HG02884 (cell line): ENCODE data around the gene CLCN6.

Experiments
- ATAC-seq: cut with Tn5 transposase; IDR thresholded peaks from one replicate; pipeline ENCODE4 v1.9.1; 2021; ENCODE audit warnings: mild to moderate bottlenecking, moderate library complexity; ENCODE audit not compliant: unreplicated experiment

The CLCN6 gene

DNA sequence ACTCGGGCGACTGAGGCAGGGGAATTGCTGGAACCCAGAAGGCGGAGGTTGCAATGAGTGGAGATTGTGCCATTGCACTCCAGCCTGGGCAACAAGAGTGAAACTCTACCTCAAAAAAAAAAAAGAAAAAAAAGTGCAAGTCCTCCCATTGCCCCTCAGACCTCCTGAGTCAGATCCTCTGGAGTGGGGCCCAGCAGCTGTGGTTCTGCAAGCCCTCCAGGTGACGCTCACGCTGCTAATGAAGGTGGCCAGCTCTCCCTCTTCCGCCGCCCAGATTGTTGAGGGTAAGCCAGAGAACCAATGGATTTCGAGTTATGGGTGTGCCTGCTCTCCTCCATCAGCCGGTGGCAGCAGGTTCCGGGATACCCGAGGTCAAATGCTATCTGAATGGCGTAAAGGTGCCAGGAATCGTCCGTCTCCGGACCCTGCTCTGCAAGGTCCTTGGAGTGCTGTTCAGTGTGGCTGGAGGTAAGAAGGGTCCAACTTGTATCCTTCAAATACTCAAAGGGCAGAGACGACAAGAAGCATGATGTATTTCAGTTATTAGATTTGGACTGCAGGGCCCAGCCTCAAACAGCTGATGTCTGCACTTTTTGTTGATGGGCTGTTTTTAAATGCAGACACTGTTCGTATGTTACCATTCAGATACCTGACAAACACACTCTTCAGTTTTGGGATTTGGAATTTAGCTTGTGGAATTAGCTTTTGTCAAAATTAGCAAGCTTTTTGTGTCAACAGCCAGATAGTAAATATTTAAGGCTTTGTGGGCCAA lies 17.6 kb downstream of the CLCN6 start:
- no peak for ATAC-seq

DNA sequence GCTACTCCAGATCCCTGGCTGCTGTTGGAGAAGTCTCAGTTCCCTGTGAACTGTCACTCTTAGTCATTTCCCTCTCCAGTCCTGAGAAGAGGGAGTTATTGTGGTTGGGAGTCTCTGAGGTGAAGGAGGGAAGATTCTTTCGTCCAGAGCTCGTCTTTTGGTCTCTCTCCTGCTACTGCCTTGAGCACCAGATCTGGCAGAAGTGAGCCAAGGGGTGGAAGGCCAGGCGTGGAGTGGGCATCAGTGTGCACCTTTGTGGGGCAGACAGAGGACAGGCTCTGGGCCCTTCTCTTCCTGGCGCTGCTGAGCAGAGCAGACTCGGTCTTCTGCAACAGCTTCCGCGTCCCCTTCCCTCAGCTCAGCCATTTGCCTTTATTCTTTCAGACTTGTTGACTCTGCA lies 19.1 kb downstream of the CLCN6 start:
- ATAC-seq, result no peak

DNA sequence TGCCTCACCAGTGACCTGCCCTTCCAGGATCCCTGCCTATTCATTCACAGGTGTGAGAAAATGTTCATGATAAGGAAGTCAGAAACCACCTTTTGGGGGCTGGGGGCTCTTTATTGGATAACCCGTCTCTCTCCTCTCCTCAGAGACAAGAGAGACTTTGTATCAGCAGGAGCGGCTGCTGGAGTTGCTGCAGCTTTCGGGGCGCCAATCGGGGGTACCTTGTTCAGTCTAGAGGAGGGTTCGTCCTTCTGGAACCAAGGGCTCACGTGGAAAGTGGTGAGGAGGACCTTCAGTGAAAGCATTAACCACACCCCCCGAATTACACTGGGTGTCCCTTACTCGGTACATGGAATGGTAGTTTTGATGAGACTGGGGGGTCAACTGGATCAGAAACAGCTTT lies 21.0 kb downstream of the CLCN6 start:
- ATAC-seq, result no peak

DNA sequence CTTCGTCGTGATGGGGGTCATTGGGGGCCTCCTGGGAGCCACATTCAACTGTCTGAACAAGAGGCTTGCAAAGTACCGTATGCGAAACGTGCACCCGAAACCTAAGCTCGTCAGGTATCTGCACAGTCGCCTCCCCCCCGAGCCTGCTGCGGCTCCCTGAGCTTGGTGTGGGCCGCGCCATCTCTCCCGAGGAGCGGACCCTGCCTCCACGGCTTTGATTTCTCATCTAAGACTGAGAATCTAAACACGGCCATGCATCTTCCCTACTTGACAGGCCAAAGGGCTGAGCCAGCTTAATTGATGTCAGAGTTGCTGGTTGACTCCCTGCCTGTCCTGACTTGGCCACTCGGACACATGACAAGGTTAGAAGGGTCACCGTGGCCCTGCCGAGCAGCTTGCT lies 22.5 kb downstream of the CLCN6 start:
- ATAC-seq, result no peak

DNA sequence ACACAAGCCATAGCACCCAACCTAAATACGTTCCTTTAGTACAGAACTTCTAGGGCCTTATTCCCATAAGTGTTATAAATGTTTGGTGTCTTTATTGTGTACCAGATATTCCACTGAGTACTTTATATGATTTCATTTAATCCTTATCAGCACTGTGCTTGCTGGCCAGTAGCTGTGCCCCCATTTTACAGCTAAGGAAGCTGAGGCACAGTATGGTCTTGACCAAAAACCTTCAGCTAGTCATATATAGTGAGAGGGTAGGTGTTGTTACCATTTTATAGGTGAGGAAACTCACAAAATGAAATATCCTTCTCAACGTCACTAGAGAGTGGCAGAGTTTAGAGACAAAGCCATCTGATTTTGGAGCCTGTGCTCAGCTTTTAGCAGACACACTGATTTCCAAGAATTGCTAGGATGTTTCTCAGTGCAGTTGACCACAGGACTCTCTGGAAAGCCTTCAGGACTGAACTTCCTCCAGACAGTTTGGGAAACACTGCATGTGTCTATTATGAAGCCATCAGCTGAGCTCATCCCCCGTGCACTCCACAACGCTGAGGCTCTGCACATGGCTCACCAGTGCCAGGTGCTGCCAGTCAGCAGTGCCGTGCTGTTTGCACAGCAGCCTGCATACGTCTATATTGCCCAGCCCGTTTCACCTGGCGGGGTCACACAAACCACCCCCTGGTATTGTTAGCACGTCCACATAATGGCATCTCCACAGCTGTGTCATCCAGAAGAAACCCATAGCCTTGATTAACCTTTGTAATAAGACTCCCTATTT lies 26.1 kb downstream of the CLCN6 start:
- ATAC-seq, result no peak

DNA sequence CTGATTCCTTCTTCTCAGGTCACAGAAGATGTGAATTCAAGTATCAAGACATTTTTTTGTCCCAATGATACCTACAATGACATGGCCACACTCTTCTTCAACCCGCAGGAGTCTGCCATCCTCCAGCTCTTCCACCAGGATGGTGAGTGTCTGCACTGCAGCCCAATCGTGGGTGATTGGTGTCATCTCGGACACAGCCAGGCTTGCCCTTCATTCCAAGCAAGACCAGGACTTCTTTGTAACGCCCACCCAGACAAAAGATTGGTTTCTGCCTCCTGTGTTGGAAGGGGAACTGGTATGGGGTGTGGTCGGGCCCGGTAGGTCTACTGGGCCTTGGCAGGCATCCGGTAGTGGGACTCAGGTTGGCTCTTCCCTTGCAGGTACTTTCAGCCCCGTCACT lies 27.5 kb downstream of the CLCN6 start:
- ATAC-seq, result no peak

DNA sequence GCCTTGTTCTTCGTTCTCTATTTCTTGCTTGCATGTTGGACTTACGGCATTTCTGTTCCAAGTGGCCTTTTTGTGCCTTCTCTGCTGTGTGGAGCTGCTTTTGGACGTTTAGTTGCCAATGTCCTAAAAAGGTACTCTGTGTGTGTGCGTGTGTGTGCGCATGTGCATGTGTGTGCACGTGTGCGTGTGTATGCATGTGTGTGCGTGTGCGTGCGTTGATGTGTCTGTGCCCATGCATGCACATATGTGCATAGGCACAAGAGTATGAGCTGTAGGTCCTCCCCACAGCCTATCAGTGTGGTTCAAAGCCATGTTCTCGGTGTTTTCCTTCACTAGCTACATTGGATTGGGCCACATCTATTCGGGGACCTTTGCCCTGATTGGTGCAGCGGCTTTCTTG lies 27.9 kb downstream of the CLCN6 start:
- no peak for ATAC-seq

DNA sequence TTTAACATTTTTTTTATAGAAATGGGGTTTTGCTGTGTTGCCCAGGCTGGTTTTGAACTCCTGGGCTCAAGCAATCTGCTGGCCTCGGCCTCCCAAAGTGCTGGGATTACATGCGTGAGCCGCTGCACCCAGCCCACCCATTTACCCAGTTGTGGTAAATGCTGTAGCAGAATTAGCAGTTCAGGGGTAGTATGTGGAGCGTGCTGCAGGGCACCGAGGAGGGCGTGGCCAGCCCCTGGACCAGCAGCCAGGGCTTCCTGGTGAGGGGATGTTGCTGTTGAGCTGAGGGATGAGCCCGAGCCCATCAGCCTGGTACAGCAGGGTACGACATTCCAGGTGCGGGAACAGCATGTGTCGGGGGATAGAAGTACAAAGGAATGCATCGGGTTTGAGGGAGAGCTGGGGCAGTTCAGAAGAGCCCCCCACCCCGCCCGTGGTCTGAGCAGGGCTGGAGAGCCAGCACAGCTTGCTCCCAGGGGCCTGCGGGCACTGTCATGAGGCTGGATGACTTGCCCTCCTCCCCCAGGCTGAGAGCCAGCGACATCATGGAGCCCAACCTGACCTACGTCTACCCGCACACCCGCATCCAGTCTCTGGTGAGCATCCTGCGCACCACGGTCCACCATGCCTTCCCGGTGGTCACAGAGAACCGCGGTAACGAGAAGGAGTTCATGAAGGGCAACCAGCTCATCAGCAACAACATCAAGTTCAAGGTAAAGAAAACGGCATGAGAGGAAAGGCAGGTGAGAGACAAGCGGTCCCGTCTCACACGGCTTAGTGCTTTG lies 29.6 kb downstream of the CLCN6 start:
- no peak for ATAC-seq

DNA sequence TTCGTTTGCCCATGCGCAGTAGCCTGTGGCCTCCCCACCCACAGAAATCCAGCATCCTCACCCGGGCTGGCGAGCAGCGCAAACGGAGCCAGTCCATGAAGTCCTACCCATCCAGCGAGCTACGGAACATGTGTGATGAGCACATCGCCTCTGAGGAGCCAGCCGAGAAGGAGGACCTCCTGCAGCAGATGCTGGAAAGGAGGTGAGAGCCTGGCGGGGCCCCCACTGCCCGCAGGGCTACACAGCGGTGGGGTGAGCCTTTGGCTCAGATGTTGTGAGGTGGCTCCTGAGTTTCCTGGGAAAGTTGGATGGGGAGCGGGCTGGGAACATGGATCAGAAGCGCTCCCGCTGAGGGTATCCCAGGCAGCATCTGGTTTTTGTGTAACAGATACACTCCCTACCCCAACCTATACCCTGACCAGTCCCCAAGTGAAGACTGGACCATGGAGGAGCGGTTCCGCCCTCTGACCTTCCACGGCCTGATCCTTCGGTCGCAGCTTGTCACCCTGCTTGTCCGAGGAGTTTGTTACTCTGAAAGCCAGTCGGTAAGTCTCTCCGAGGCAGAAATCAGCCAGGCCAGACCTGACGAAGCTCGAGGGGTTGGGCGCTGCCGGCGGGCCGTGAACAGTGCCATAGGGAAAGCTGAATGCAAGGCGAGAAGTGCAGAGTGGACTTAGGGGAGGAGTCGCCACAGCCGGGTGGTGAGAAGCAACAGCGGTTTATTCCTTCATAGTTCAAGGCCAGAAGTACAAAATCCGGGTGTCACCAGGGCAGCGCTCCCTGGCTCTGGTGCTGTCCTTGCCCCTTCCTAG lies 31.2 kb downstream of the CLCN6 start:
- ATAC-seq, result no peak

DNA sequence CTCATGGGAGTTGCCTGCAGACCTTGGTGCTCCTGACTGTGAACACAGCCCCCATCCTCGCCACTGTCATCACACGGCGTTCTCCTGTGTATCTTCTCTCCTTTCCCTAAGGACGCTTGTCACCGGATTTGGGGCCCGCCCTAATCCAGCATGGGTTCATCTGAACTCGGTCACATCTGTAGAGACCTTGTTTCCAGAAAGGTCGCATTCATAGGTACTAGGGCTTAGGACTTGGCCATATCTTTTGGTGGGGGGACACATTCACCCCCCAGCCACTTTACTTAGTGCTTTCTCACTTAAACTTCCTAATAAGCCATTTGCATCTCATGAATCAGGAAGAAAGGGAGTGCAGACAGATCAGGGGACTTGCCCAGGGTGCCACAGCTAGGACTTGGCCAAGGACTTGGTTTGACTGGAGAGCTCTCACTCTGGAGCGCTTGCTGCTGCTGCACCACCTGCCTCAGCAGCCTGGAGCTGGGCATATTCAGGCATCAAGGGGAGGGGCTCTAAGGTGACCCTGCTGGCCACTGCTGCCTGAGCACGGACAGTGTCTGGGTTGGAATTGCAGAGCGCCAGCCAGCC lies 31.9 kb downstream of the CLCN6 start:
- no peak for ATAC-seq

DNA sequence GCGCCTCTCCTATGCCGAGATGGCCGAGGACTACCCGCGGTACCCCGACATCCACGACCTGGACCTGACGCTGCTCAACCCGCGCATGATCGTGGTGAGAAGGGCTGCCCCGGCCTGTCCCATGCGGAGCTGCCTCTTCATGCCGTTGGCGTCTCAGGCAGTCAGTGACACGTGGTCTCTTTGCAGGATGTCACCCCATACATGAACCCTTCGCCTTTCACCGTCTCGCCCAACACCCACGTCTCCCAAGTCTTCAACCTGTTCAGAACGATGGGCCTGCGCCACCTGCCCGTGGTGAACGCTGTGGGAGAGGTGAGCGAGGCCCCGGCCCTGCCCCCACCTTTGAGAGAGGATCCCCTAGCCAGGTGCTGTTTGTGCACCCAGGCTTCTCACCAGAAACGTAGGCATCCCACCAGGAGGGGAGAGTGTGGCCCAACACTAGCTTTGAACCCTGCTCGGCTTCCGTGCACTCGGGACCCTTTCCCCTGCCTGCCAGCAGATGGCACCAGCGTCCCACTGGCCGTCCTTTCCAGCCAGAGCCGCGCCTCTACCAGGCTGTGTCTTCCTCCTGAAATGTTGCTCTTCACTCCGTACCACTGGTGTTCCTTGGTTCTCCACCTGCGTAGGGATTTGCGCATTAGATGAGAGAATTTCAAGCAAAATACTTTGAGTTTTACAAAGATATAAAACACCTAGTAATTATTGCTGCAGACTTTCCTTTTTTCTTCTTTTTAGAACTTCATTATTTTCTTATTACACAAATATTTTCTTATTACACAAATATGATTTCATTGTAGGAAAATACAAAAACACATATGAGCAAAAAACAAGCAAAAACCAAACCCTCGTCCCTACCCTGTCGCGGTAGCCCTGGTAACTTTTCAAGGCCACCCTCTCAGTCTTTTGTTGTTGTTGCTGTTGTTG lies 32.6 kb downstream of the CLCN6 start:
- ATAC-seq, result no peak

DNA sequence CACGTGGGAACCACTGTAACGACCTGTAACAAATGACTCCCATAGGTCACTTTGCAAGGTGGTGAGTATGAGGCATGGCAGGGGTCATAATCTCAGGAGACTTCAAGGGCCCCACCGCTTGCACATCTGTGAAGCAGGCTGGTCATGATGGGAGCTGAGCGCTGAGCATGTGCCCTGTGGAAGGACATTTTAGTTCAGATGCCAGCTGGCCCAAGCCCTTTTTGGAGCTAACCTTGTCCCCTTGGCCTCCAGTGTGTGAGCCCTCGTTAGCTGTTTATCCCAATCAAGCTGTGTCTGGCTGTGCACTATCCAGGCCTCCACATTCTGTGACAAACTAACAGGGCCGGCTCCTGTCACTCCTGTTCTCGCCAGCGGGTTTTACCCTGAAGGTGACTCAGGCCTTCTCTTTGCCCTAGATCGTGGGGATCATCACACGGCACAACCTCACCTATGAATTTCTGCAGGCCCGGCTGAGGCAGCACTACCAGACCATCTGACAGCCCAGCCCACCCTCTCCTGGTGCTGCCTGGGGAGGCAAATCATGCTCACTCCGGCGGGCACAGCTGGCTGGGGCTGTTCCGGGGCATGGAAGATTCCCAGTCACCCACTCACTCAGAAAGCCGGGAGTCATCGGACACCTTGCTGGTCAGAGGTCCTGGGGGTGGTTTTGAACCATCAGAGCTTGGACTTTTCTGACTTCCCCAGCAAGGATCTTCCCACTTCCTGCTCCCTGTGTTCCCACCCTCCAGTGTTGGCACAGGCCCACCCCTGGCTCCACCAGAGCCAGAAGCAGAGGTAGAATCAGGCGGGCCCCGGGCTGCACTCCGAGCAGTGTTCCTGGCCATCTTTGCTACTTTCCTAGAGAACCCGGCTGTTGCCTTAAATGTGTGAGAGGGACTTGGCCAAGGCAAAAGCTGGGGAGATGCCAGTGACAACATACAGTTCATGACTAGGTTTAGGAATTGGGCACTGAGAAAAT lies 34.0 kb downstream of the CLCN6 start:
- no peak for ATAC-seq

DNA sequence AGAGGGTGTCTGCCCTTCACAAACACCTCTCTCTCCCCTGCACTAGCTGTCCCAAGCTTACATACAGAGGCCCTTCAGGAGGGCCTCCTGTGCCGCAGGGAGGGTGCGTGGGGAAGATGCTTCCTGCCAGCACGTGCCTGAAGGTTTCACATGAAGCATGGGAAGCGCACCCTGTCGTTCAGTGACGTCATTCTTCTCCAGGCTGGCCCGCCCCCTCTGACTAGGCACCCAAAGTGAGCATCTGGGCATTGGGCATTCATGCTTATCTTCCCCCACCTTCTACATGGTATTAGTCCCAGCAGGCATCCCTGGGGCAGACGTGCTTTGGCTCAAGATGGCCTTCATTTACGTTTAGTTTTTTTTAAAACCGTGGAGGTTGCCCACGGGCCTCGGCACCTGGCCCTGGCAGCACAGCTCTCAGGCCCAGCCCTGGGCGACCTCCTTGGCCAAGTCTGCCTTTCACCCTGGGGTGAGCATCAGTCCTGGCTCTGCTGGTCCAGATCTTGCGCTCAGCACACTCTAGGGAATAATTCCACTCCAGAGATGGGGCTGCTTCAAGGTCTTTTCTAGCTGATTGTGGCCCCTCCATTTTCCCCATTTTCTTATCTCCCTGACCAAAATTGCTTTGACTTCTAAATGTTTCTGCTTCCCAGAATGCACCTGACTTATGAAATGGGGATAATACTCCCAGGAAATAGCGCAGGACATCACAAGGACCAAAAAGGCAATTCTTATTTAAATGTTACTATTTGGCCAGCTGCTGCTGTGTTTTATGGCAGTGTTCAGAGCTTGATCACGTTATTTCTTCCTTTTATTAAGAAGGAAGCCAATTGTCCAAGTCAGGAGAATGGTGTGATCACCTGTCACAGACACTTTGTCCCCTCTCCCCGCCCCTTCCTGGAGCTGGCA lies 35.5 kb downstream of the CLCN6 start:
- no peak for ATAC-seq

DNA sequence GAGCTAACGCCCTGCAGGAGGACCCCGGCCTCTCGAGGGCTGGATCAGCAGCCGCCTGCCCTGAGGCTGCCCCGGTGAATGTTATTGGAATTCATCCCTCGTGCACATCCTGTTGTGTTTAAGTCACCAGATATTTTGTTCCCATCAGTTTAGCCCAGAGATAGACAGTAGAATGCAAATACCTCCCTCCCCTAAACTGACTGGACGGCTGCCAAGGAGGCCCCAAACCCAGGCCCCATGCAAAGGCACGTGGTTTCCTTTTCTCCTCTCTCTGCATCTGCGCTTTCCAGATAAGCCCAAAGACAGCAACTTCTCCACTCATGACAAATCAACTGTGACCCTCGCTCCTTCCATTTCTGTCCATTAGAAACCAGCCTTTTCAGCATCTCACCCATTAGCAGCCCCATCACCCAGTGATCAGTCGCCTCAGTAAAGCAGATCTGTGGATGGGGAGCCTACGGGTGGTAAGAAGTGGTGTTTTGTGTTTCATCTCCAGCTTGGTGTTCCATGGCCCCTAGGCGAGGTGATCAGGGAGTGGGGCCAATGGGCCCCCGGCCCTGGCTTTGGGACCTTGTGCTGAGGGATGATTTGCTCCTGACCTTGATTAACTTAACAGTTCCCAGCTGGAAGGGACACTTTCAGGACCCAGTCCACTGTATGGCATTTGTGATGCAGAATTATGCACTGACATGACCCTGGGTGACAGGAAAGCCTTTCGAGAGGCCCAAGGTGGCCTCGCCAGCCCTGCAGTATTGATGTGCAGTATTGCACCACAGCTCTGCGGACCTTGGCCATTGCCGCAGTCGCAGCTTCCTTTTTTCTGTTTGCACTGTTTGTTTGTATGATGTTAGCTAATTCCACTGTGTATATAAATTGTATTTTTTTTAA lies 36.4 kb downstream of the CLCN6 start:
- no peak for ATAC-seq

DNA sequence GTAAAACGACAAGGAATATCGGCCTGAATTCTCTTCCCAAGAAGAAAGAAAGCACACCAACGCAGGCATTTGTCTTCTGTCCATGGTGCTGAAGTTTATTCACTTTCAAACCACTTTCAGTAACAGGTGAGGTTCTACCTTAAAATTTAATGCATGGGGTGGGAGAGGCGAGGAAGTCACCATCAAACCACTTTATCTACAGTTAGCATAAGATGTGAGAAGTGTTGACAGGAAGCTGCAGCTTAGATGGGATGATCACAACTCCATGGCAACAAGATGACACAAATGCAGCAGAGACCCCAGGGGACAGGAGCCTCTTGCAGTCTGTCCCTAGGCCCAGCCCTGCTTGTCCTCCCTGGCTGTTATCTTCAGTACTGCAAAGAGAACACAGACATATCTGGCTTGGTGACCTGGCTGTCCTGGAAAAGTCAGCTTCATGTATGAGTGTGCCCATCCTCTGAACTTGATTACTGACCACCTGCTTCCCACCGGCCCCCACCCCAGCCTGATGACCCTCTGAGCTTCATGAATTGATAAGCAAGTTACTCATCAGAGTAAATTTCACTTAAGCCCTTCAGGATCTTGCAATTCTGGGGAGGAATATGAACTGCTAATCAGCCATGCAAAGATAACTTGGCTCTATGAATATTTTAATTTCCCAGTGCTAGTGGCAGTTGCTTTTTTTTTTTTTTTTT lies 39.8 kb downstream of the CLCN6 start:
- no peak for ATAC-seq
